GM18505 (cell line): Measurements from ENCODE around the gene MAB21L4.
"Not testable (repeated sequence)": the region's sequence is repeated elsewhere in the genome, so short reads cannot be mapped to it uniquely, and the experiment has no call there.

ENCODE experiments used
- ATAC-seq: cut with Tn5 transposase; IDR thresholded peaks from one replicate; pipeline ENCODE4 v1.9.1; 2021; ENCODE audit not compliant: unreplicated experiment
- POLR2A ChIP-seq: IDR thresholded peaks from 4 replicates; pipeline ENCODE4 v1.6.1; 2011; ENCODE audit warnings: borderline replicate concordance; ENCODE audit not compliant: insufficient read depth, insufficient read length; ENCODE audit errors: extremely low read depth

MAB21L4 gene

GRCh38 chr2:240852671-240853314, 43.2 kb downstream of the MAB21L4 start:
- ATAC-seq: no peak
- no peak for TF ChIP-seq POLR2A

DNA sequence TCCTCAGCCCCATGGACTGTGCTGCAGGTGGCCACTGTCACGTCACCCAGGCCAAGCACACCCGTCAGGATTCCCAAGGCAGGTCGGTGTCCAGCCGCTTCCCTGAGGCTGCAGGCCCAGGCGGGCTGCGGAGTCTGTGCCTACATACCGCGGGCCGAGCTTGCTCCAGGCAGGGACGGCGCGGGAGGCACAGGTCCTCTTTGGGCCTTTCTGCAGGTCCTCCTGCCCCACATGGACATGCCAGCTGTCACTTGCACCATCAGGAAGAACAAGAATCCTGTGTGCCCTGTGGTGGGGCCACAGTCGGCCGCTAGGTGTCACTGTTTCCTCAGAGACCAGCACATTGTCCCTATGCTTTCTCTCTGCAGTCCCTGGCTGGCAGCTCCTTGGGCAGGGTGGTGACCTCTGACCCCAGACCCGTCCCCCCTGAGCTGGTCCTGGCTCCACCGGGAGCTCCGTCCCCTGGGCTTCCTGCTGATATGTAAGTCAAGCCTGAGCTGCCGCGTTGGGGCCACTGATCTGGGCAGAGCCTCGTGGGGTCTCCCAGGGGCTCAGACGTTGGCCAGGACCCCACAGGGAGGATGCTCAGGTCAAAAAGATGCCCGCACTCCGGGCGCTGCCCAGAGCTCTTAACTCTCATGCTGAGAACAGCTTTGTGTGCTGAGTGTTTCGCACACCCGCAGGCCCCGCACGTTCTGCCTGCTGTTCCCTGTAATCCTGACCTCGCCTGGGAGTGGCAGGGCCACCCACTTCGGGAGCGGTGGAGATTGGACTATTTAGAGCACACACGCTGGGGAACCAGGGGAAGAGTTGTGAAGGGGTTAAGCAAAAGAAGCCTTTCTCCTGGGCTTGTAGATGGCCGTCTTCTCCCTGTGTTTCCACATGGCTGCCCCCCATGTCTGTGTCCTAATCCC, 44.6 kb downstream of the MAB21L4 start:
- TF ChIP-seq POLR2A: no peak

DNA sequence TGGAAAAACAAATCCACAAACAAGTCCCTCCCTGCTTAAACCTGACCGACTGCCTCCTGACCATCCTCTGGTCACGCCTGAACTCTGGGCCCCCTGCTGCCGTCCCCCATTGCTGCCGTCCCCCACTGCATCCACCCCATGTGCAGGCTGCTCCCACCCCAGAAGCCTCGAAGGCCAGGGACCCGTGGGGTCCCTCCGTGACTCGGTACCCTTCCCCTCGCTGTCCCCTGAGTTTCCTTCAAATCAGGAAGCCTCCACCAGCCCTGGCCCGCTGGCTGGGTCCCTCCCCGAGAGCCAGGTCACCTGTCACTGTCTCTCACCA, 45.2 kb downstream of the MAB21L4 start:
- no peak for TF ChIP-seq POLR2A

More for the DNA sequence above, 44.6 kb downstream of the MAB21L4 start:
- no peak for ATAC-seq

GRCh38 chr2:240850026-240850425, 45.9 kb downstream of the MAB21L4 start:
- TF ChIP-seq POLR2A: no peak
- no peak for ATAC-seq

More for the DNA sequence above, 45.2 kb downstream of the MAB21L4 start:
- ATAC-seq: no peak

DNA sequence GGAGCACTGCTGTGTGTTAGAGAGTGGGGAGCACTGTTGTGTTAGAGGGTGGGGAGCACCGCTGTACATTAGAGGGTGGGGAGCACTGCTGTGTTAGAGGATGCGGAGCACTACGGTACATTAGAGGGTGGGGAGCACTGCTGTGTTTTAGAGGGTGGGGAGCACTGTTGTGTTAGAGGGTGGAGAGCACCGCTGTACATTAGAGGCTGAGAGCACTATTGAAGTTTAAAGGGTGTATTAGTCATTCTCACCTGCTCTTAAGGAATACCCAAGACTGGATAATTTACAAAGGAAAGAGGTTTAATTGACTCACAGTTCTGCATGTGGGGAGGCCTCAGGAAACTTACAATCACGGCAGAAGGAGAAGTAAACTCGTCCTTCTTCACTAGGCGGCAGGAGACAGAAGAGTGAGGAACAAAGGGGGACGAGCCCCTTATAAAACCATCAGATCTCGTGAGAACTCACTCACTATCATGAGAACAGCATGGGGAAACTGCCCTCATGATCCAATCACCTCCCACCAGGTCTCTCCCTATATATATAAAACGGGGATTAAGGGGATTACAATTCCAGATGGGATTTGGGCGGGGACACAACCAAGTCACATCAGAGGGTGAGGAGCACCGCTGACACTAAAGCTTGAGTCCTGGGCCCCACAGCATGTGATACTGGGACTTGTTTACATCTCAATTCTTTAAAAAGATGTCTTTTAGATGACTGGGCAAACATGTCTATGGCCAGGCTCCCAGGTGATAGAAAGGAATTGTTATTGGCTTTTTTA, 46.9 kb downstream of the MAB21L4 start:
- no peak for ATAC-seq
- no peak for TF ChIP-seq POLR2A

- ATAC-seq: no peak
- no peak for TF ChIP-seq POLR2A
Measured at GRCh38 chr2:240847817-240848216, 48.1 kb downstream of the MAB21L4 start.

- no peak for TF ChIP-seq POLR2A
- no peak for ATAC-seq
Measured at GRCh38 chr2:240846873-240847595, 48.9 kb downstream of the MAB21L4 start.

DNA sequence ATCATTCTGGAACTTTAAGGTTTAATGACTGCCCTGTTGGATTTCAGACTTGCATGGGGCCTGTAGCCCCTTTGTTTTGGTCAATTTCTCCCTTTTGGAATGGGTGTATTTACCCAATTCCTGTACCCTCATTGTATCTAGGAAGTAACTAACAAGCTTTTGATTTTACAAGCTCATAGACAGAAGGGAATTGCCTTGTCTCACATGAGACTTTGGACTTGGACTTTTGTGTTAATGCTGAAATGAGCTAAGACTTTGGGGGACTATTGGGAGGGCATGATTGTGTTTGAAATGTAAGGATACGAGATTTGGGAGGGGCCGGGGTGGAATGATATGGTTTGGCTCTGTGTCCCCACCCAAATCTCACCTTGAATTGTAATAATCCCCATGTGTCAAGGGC, 49.6 kb downstream of the MAB21L4 start:
- not testable (repeated sequence) for ATAC-seq

- ATAC-seq: no peak
- TF ChIP-seq POLR2A: no peak
Measured at GRCh38 chr2:240840435-240841060, 55.4 kb downstream of the MAB21L4 start.

DNA sequence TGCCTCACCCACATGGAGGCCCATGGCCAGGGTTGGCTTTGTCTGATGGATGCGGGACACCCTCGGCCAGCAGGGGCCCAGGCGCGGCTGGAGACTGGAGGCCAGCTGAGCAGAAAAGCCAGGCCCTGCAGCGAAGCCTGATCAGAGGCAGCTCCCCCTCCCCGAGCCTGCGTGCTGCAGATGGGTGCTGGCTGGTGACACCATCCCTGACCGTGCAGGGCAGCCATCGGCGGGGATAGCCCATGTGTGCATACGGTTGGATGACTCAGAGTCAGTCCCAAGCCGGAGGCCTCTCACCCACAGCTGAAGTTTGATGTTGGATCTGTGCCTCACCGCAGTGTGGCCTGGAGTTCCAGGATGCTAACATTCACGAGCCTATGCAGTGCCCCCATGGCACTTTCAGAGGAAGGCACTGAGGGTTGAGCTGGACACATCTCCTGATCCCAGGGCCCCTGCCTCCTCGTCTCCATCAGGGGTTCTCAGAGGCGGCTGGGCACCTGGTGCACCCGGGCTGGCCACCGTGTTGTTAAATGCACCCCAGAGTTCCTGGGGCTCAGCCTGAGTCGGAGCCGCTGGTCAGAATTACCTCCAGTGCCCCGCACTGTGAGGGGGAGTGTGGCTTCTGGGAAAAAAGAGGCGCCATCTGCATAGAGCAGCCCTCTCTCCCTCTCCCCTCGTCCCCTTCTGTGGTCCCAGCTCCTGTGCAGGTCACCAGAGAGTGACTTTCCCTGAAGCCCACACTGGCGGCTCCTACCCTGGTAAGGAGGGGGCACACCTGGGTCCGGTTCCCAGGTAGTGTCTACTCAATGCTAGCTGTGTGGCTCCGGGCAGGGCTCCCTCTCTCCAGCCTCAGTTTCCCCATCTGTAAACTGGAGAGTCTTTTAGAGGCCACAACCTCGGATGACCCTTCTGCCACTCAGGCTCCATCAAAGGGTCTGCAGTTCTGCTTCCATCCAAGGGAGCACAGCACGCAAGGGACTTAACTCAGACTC, 56.5 kb downstream of the MAB21L4 start:
- no peak for ATAC-seq
- TF ChIP-seq POLR2A: no peak

GRCh38 chr2:240837621-240838020, 58.3 kb downstream of the MAB21L4 start:
- TF ChIP-seq POLR2A: no peak
- ATAC-seq: no peak
